Measurements from ENCODE around the gene IFIT1.

- TF ChIP-seq CTCF (IDR thresholded peaks at IDR 0.05) (no peak), EZH2 (IDR thresholded peaks at IDR 0.05; ENCODE audit: borderline replicate concordance, insufficient read depth, low read depth, low read length, poor library complexity, severe bottlenecking) (no peak)
Measured at GRCh38 chr10:89377705-89378637, 14.5 kb upstream of the IFIT1 start, which contains the start of gene IFIT1B.

Measured in B cell (primary cell).